ENCODE results near the gene PCDH15. TPM values are rescaled to one million over a fixed set of nuclear protein-coding genes. Genes with fewer than 3 reads are reported as not detected.

Gene PCDH15
- 0.27 and 0.68 TPM in 2 replicates for total RNA-seq (2014; rRNA removed; shearing (Covaris generic))

DNA sequence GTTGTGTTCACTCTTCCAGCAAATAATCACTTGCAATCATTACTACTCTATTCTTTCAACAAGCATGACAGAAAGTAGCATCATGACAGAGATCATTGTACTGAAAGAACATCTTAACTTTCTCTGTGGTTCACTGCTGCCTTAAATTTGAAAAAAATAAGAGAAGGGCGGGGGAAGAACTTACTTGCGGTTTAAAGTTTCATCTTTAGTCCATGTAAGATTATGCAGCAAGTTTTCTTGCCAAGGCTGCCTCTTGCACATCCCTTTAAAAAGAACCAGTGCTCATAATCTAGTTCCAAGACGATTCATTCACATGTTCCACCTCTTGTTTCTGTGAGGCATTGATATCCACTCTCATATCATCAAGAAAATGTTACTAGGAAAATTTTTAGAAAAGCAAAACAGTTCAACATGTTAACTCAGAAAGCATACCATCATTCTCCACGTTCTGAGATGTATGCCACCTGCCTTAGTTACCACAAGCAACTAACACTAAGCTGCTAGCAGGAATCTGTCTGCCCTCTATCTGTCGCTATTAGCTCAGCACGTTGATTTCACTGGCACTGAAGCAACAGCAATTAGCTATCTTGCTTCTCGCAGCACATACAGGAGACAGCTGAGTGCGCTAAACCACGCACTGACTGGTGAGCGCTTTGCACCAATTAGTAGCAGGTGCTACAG lies at the start of gene PCDH15:
Gene PCDH15 (minus strand): TSS at position 491 of the 681 bp plus-strand sequence. CDS start 136,969 bp downstream, outside the sequence.

Small RNA genes within 50 kb of the gene (small RNA-seq; reads per million reads assigned to genes)
- gene AL365496.1 (not detected), gene MIR548F1 (0.25 reads per million), gene RNU6-687P (not detected)

Data from A375 (cell line).